Measurements from ENCODE around the gene KLHDC1.

DNA sequence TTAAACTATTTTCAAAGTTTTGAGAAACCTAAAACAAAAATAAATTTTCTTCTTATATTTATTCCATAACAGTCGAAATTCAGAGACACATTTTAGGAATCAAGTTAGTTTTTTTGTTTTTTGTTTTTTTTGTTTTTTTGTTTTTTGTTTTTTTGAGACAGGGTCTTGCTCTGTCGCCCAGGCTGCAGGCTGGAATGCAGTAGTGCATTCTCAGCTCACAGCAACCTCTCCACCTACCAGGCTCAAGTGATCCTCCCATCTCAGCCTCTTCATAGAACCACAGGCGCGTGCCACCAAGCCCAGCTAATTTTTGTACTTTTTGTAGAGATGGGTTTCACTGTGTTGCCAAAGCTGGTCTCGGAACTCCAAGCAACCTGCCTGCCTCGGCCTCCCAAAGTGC lies 39.4 kb upstream of the KLHDC1 start:
- TF ChIP-seq, protein P1, sequence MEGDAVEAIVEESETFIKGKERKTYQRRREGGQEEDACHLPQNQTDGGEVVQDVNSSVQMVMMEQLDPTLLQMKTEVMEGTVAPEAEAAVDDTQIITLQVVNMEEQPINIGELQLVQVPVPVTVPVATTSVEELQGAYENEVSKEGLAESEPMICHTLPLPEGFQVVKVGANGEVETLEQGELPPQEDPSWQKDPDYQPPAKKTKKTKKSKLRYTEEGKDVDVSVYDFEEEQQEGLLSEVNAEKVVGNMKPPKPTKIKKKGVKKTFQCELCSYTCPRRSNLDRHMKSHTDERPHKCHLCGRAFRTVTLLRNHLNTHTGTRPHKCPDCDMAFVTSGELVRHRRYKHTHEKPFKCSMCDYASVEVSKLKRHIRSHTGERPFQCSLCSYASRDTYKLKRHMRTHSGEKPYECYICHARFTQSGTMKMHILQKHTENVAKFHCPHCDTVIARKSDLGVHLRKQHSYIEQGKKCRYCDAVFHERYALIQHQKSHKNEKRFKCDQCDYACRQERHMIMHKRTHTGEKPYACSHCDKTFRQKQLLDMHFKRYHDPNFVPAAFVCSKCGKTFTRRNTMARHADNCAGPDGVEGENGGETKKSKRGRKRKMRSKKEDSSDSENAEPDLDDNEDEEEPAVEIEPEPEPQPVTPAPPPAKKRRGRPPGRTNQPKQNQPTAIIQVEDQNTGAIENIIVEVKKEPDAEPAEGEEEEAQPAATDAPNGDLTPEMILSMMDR (conservative IDR thresholded peaks at IDR 0.05 in 1 of 2, IDR thresholded peaks at IDR 0.05 in 1 of 2; ENCODE audit: extremely low read depth in 1 of 2, insufficient read depth in 1 of 2, low read depth in 1 of 2, low read length in 2 of 2) = no peak
- TF ChIP-seq EZH2 (IDR thresholded peaks at IDR 0.05; ENCODE audit: borderline replicate concordance, low read length) = no peak
